Activated T-helper 2 cell treated with anti-CD3 and anti-CD28 coated beads, Interferon-gamma antibody, Interleukin-2, Interleukin-4, amounts not matched to agents 10 μg/mL and 5 μg/mL and 100 μg/mL, durations not matched to agents 14 hours and 24 hours and 36 hours (primary cell): ENCODE results near the gene DAB2IP. TPM values are rescaled to one million over a fixed set of nuclear protein-coding genes. Genes with fewer than 3 reads are reported as not detected.

ENCODE experiments used
- DNase-seq: peaks from one replicate; pipeline ENCODE4 v3.0.0; 2021; ENCODE audit warnings: low spot score
- H3K27ac Mint-ChIP-seq: one replicate; pipeline ENCODE4 v1.8.0; 2021; ENCODE audit warnings: mixed read lengths
- H3K27me3 Mint-ChIP-seq: one replicate; pipeline ENCODE4 v1.8.0; 2021; ENCODE audit warnings: low read depth, mixed read lengths
- H3K36me3 Mint-ChIP-seq: one replicate; pipeline ENCODE4 v1.8.0; 2021; ENCODE audit warnings: low read depth, mixed read lengths
- H3K4me1 Mint-ChIP-seq: one replicate; pipeline ENCODE4 v1.8.0; 2021; ENCODE audit warnings: low read depth, mixed read lengths
- H3K4me3 Mint-ChIP-seq: one replicate; pipeline ENCODE4 v1.8.0; 2021; ENCODE audit warnings: low read depth, mild to moderate bottlenecking, moderate library complexity, mixed read lengths
- H3K9me3 Mint-ChIP-seq: one replicate; pipeline ENCODE4 v1.8.0; 2021; ENCODE audit warnings: mixed read lengths
- intact Hi-C: fragments of 100-400 bp; cut with micrococcal nuclease; formaldehyde crosslinking; loops from one replicate; pipeline ENCODE4 v1.15.1; 2023
- total RNA-seq: library from RNA; stranded (reverse); gene quantifications from 2 replicates; pipeline ENCODE4 v1.2.3, GENCODE V29; 2022

DAB2IP gene
- total RNA-seq, 1 donor from 2014 or later, result not detected

DNA sequence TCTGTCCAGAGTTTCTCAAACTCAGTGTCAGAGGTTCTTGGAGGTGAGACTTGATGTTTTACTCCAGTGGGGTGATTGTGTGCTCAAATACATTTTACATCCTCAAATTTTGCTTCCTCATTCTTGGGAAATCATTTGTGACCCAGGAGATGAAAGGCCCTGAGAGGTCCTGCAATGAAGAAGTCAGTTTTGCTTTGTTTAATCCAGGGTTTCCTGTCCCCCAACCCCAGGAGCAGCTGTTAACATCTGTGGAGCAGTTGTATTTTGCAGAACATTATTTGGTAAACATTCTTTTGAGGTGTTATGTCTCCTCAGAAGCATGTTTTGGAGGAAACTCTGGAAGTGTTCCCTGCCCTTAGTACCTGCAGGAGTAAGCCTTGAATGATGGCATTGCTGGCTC is 59.8 kb downstream of the DAB2IP start:
- H3K27ac Mint-ChIP-seq, result no peak overlapping the region
- intact Hi-C loops, result no loop called here
- H3K27me3 Mint-ChIP-seq, result peaks cover 2% of the 10 kb centered on the region
- peaks cover 14% of the 10 kb centered on the region for H3K4me1 Mint-ChIP-seq
- DNase-seq, result no peak
- no peak overlapping the region for H3K4me3 Mint-ChIP-seq
- H3K9me3 Mint-ChIP-seq, result no peaks in the 10 kb centered on the region
- H3K36me3 Mint-ChIP-seq, result no peaks in the 10 kb centered on the region

DNA sequence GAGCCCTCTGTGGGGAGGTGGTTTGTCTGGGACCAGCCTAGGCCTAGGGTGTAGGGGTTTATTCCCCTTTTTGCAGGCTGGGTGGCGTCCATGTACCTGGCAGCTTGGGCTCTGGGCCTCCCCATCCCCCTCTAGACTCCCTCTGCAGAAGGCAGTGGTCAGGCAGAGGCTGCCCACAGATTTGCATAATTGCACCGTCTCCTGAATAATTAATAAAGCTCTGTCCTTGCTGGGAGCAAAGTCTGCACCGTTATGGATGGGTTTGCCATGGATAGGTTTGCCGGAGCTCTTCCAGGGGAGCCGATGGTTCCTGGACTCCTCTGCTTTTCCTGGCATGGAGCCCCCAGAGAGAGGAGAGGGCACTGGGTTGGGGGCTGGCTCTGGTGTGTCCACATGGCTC is 60.4 kb downstream of the DAB2IP start:
- Mint-ChIP-seq H3K4me1 (peaks cover 14% of the 10 kb centered on the region), H3K36me3 (no peaks in the 10 kb centered on the region), H3K4me3 (no peak overlapping the region), H3K9me3 (no peaks in the 10 kb centered on the region), H3K27me3 (peaks cover 2% of the 10 kb centered on the region), H3K27ac (no peak overlapping the region)
- intact Hi-C loops, result no loop called here
- DNase-seq, result no peak

DNA sequence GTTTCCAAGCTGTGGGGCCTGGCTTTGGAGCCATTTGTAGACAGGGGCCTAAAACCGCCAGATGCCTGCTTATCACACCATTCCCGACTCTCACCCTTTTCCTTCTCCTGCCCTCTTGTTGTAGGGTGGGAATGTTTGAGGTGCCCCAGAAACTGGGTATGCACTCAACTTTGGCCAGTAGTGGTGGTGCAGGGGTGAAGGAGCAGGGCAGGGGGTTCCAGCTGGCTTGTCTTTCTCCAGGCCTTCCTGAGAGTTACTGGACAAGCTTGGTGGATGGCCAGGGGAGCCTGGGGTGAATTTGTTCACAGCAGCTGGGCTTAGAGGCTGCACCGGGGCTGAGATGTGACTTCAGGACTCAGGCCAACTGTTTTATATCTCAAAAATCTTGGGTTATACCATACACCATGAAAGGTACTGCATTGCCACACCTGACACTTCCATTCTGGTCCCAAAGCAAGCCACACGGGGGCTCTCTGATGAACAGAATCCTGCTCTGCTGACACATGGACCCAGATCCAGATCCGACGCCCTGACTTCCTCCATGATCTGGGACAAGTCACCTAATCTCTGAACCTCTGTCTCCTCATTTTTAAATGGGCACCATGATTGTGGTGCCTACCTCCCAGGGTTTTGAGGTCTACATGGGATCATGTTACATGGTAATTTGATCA is 62.1 kb downstream of the DAB2IP start:
- no peak overlapping the region for H3K27ac Mint-ChIP-seq
- intact Hi-C loops, result no loop called here

DNA sequence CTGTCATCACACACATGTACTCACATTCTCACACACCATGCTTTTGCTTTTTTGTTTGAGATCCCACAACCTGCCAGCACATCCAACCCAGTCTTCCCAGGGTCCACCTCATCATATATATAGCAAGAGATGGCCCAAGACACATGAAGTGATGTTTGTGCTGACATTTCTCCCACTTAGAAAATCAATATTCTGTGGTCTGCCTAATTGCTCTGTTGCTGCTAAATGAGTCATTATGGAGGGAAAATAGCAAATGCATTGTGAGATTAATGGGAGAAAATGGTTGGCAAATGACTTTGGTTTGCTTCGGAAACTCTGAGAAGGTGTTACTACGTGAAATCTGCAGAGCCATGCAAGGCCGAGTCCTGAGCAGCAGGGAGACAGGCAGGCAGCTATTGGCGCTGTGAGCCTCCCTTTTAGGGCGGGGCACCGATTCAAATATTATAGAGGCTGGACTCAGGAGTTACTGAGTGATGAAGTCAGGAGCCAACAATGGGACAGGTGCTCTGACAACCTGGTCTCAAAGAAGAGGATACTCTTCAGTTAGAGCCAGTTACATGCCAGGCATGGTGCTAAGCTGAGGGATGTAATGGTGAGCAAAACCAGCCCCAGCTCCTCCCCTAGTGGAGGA is 62.8 kb downstream of the DAB2IP start:
- Mint-ChIP-seq H3K27me3 (peaks cover 2% of the 10 kb centered on the region), H3K36me3 (no peaks in the 10 kb centered on the region), H3K4me1 (no peaks in the 10 kb centered on the region), H3K4me3 (no peak overlapping the region), H3K27ac (no peak overlapping the region), H3K9me3 (no peaks in the 10 kb centered on the region)
- no peak for DNase-seq
- intact Hi-C loops, result no loop called here

More for the DNA sequence above, 62.1 kb downstream of the DAB2IP start:
- Mint-ChIP-seq H3K36me3 (no peaks in the 10 kb centered on the region), H3K4me3 (no peak overlapping the region), H3K27me3 (peaks cover 2% of the 10 kb centered on the region), H3K9me3 (no peaks in the 10 kb centered on the region), H3K4me1 (peaks cover under 1% of the 10 kb centered on the region)
- DNase-seq, result no peak

- Mint-ChIP-seq H3K4me1 (no peaks in the 10 kb centered on the region), H3K9me3 (no peaks in the 10 kb centered on the region), H3K4me3 (no peak overlapping the region), H3K36me3 (no peaks in the 10 kb centered on the region), H3K27ac (no peak overlapping the region), H3K27me3 (peaks cover 2% of the 10 kb centered on the region)
- DNase-seq, result no peak
- intact Hi-C loops, result no loop called here
Observed at GRCh38 chr9:121714873-121715272, 63.4 kb downstream of the DAB2IP start.

- H3K9me3 Mint-ChIP-seq, result no peaks in the 10 kb centered on the region
- H3K4me1 Mint-ChIP-seq, result no peaks in the 10 kb centered on the region
- no peaks in the 10 kb centered on the region for H3K36me3 Mint-ChIP-seq
- intact Hi-C loops, result no loop called here
- H3K4me3 Mint-ChIP-seq, result no peak overlapping the region
- H3K27me3 Mint-ChIP-seq, result no peaks in the 10 kb centered on the region
- no peak for DNase-seq
- H3K27ac Mint-ChIP-seq, result no peak overlapping the region
Observed at GRCh38 chr9:121717141-121717991, 65.9 kb downstream of the DAB2IP start.

DNA sequence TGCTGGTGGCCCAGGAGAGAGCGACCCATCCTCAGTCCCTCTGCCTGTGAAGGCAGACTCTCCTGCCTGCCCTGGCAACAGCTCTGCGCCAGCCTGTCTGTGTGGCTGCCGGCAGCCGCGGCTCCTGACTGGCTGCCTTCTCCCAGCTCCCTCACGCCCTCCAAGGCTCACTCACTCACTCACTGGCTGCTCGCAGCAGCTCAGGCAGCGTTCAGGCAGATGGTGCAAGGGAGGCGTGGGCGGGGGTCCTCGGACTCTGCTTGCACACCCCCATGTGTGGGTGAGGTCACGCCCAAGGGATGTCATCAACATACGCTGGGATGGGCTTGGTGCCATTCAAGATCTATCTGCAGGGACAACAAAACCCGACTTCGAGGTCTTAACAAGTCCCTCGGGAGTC is 66.7 kb downstream of the DAB2IP start:
- H3K27ac Mint-ChIP-seq, result no peak overlapping the region
- H3K9me3 Mint-ChIP-seq, result no peaks in the 10 kb centered on the region
- no peaks in the 10 kb centered on the region for H3K27me3 Mint-ChIP-seq
- DNase-seq, result no peak
- H3K4me3 Mint-ChIP-seq, result no peak overlapping the region
- H3K36me3 Mint-ChIP-seq, result no peaks in the 10 kb centered on the region
- no peaks in the 10 kb centered on the region for H3K4me1 Mint-ChIP-seq
- intact Hi-C loops, result no loop called here

DNA sequence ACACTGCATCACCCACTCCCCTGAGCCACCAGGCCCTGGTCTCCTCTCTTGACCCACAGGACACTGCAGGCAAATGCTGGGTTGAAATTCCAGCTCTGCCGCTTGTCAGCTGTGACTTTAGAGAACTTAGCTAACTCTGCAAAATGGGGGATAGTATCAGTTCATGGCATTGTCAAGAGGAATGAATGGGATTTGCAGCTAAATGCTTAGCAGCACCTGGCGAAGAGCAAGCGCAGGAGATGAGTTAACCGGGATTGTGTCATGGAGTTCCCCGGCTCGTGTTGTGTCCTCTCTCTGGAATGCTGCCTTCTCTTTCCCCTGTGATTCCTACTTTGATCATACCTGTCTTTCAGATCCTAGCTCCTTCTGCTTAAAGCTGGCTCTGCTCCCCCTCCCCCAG is 67.1 kb downstream of the DAB2IP start:
- Mint-ChIP-seq H3K9me3 (no peaks in the 10 kb centered on the region), H3K27ac (no peak overlapping the region), H3K4me3 (no peak overlapping the region), H3K27me3 (no peaks in the 10 kb centered on the region), H3K4me1 (no peaks in the 10 kb centered on the region), H3K36me3 (no peaks in the 10 kb centered on the region)
- DNase-seq, result no peak
- intact Hi-C loops, result no loop called here

DNA sequence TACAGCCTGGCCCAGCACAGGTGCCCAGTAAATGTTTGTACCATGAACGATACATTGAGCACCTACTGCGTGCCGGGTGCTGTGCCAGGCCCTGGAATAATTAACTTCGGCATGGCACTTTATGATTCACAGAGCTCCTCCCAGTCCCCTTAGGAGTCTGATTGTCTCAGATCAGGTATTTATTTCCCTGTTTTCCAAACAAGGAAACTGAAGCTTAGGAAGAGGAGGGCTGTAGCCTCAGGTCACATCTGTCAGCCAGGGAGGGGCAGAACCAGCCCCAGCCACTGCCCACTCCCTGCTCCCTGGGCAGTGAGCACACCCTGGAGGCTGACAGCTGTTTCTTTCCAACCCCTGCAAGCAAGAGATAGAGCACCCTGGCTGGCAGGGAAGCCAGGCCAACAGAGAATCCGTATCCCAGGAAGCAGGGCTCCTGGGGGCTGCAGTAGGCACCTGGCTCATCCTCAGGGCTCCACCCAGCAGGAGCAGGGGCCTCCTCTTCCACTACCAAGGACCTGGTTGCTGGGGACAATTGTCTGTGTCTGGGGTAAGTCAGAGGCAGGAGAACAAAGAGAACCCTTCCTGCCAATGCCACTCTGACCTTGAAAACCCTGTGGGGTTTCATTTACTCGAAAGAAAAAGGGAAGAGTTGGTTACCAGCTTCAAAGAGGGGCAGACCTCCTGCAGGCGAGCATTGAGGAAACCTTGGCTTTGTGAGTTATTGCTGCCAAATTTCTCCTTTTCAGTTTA is 69.0 kb downstream of the DAB2IP start:
- no peaks in the 10 kb centered on the region for H3K27me3 Mint-ChIP-seq
- H3K36me3 Mint-ChIP-seq, result no peaks in the 10 kb centered on the region
- DNase-seq, result no peak

DNA sequence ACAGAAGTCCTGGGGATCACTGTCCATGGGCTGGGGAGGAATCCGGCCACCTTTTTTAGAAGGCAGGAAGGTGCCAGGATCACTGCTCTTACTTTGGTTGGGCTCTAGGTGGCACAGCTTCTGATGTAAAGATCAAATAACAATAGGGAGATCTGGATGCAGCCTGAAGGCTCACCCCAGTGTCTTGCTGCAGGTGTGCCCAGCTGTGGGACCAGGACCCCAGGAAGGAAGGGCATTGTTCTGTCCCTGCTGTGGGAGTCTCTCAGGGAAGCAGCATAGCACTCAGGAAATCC is 69.6 kb downstream of the DAB2IP start:
- Mint-ChIP-seq H3K27me3 (no peaks in the 10 kb centered on the region), H3K9me3 (no peaks in the 10 kb centered on the region), H3K4me1 (no peaks in the 10 kb centered on the region), H3K4me3 (no peak overlapping the region), H3K36me3 (no peaks in the 10 kb centered on the region), H3K27ac (no peak overlapping the region)
- intact Hi-C loops, result no loop called here
- DNase-seq, result no peak

More for the DNA sequence above, 69.0 kb downstream of the DAB2IP start:
- Mint-ChIP-seq H3K27ac (no peak overlapping the region), H3K9me3 (no peaks in the 10 kb centered on the region), H3K4me1 (no peaks in the 10 kb centered on the region), H3K4me3 (no peak overlapping the region)
- intact Hi-C loops, result no loop called here

DNA sequence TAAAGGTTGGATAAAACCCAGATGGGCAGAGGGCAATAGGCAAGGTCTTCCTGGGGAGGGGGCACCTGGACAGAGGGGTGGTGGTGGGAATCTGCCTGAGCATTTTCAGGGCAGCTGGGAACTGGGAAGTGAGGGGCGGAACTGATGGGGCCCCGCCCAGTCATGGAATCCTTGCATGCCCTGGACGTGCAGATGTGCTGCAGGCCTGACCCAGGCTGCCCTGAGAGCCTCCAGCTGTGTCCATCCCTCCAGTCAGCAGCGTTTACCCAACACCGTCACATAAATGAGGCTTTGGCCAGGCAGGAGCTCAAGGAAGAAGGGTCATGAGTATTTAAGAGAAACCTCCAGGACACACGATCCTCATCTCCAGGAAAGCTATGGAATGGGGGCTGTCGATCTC is 70.3 kb downstream of the DAB2IP start:
- no peaks in the 10 kb centered on the region for H3K4me1 Mint-ChIP-seq

GRCh38 chr9:121725008-121725775 is 73.8 kb downstream of the DAB2IP start:
- peaks cover 3% of the 10 kb centered on the region for H3K27me3 Mint-ChIP-seq
- H3K4me3 Mint-ChIP-seq, result no peak overlapping the region
- intact Hi-C loops, result no loop called here
- H3K27ac Mint-ChIP-seq, result no peak overlapping the region
- H3K4me1 Mint-ChIP-seq, result no peaks in the 10 kb centered on the region
- DNase-seq, result no peak
- no peaks in the 10 kb centered on the region for H3K36me3 Mint-ChIP-seq
- H3K9me3 Mint-ChIP-seq, result no peaks in the 10 kb centered on the region

More for the DNA sequence above, 70.3 kb downstream of the DAB2IP start:
- DNase-seq, result no peak
- intact Hi-C loops, result no loop called here
- Mint-ChIP-seq H3K27ac (no peak overlapping the region), H3K4me3 (no peak overlapping the region), H3K36me3 (no peaks in the 10 kb centered on the region), H3K27me3 (peaks cover 3% of the 10 kb centered on the region), H3K9me3 (no peaks in the 10 kb centered on the region)
